ENCODE data around the gene GAB2.

GAB2 gene

GRCh38 chr11:78338138-78338537, 79.5 kb downstream of the GAB2 start:
- no peak for DNase-seq

- no peak for DNase-seq
Observed at GRCh38 chr11:78337554-78337924, 80.1 kb downstream of the GAB2 start.

GRCh38 chr11:78336877-78337553, 80.6 kb downstream of the GAB2 start:
- DNase-seq = no peak

- no peak for DNase-seq
Observed at GRCh38 chr11:78334109-78334508, 83.5 kb downstream of the GAB2 start.

DNA sequence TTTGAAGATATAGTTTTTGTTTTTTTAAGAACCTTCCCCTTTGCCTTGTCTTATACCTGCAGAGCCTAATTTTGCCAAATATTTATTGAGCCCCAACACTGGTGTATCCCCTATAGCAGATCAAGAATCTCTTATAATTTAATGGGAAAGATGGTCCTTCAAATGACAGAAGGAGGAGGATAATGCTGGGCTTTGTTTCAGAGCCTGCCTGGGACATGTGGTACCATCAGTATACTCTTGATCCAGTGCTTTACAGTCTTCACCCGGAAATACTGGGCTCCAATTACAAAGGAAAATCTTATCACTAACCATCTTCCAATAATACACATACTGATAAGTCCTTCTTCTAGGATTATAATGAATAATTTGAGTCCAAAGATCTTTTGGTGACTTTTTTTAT, 84.7 kb downstream of the GAB2 start:
- DNase-seq = no peak

DNA sequence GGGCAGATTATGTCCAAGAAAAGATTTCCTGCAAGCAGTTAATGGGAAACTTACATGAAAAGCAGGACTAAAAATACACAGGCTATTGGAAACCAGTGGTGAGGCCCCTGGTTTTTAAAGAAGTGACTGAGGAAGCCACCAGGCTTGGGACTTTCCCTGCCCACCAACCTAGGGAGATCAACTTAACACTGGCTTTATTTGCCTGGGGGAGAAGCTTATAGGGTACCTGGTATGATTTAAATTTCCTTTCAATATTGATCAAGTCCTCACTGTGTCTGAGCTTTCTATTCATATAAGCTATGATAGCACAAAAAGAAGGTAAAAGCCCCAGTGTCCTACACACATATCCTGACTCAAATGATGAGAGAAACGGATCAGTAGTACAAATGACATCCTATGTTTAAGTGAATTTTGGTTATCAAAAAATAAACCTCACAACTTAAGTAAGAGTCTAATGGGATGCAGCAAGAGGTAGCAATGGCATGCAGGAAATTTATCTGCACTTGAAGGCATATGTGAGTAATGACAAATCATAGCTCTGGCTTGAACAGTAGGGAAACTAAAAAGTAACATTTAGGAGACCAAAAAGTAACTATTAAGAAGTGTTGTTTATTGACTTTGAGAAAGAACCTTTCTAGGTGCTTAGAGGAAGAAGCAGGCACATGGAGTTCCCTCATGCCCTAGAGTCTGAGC, 85.3 kb downstream of the GAB2 start:
- no peak for DNase-seq

- DNase-seq = no peak
Observed at GRCh38 chr11:78331711-78332110, 85.9 kb downstream of the GAB2 start.

GRCh38 chr11:78330361-78330760, 87.3 kb downstream of the GAB2 start:
- no peak for DNase-seq

DNA sequence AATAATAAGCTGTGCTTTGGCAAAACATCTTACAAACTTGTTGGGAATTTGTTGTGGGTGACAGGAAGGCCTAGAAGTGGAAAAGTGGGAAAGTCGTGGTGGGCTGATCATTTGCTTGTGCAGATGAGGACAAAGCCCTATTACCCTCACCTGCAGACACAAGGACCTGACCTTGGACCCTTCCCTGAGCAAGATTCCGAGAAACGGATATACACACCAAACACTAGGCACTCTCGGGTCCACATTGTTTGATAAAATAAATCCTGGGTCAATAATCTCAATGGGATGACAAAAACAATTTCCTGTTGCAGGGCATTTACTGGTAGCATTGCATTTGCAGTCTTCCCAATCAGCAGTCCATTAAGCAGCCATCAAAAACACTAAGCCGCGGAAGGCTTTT, 89.7 kb downstream of the GAB2 start:
- DNase-seq = no peak

GRCh38 chr11:78325274-78325781, 92.3 kb downstream of the GAB2 start:
- peak; percentile 68 for DNase-seq

GRCh38 chr11:78323363-78323762, 94.3 kb downstream of the GAB2 start:
- DNase-seq = no peak

DNA sequence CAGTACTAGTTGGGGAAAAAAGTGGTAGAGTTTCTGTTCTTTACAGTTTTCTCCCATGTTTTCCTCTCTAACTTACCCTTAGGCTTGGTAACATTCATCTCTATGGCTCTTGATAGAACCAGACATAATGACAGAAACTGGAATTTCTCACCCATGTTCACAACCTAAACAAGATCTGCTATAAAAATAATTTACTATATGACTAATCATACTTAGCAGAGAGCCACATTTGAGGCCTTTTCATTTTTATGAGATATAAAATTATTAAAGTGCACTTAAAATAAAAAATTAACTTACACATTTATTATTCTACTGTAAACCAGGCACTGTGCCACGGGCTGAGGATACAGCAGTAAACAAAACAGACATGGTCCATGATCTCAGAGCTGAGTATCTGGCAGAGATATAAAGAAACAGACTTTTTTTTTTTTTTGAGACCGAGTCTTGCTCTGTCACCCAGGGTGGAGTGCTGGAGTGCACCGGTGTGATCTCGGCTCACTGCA, 98.1 kb downstream of the GAB2 start:
- peak; percentile 25 for DNase-seq

DNA sequence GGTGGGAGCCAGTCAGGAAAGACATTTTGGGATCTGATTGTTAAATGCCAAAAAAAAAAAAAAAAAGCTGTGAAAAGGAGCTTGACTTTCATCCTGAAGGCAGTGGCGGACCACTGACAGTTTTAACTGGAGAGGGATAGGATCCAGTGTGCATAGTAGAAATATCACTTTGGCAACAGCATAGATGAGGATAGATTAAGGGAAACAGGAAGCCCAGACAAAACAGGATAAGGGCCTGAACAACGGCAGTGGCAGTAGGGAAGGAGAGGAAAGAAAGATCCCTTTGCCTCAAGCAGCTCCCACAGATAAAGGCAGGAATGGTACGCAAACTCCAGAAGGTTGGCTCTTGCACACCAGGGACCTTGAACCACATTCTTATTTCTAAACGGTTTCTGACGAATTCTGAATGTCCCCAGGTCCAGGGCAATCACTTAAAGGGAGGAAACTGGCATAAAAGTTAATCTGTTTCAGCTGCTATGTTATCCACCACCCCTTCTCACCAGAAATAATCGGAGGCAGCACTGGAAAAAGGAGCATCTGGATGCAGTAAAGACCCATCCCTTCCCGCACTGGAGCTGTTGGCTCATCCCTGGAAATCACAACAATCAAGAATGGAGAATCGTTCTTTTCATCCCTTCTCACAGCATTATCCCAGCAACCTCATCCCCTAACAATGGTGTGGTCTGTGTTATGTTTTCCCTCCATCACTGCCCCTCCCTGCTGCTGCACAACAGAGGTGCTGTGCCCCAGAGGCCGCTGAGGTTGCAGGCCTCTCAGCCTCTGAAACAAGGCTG, 99.1 kb downstream of the GAB2 start:
- no peak for DNase-seq

GRCh38 chr11:78315724-78316123, 101.9 kb downstream of the GAB2 start:
- no peak for DNase-seq

- DNase-seq = no peak
Observed at GRCh38 chr11:78314762-78315161, 102.9 kb downstream of the GAB2 start.

GRCh38 chr11:78313898-78314297, 103.7 kb downstream of the GAB2 start:
- no peak for DNase-seq

DNA sequence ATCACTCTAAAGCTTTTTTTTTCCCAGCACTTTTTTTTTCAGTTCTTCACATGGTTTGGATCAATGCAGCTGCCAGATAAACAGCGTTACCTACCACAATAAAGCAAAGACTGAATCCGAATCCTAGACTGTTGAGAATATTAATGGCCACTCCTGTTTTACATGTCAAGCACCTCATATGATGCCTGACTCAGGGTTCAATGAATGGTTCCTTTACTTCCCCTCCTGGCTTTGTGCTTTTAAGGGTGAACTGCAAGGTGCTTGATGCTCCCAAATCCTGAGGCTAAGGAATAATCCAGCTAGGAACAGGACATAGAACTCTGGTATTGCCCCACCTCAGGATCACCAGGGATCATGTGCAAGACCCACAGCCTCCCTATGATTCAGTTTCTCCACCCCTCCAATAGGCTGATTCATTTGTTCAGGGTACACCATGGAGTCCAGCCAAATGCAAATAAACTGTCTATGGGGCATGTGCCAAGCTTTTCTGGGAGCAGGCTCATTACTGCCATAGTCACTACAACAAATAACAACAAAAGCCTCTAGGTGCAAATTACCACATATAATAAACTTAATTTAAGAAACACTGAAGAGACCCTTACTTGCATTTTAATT, 104.3 kb downstream of the GAB2 start:
- DNase-seq = peak; percentile 74

- no peak for DNase-seq
Observed at GRCh38 chr11:78312712-78313111, 104.9 kb downstream of the GAB2 start.

GRCh38 chr11:78311702-78312371, 105.8 kb downstream of the GAB2 start:
- DNase-seq = no peak

DNA sequence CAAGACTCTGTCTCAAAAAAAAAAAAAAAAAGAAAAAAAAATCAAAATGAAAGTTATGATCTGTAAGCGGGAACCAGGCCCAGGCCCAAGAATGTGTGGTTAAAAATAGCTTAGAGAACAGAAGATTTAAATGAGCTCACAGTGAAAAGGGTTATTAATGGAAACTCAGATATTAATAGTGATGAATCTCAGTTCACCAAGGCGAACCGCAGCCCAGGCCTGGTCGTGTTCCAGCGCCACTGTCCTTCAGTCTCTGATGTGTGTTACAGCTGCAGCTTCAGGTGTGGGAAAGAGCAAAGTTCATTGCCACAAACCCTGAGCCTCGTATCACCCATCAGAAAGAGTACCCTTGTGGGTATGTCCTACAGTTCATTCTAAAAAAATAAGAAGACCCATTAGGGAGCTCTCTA, 107.1 kb downstream of the GAB2 start:
- DNase-seq = no peak

DNA sequence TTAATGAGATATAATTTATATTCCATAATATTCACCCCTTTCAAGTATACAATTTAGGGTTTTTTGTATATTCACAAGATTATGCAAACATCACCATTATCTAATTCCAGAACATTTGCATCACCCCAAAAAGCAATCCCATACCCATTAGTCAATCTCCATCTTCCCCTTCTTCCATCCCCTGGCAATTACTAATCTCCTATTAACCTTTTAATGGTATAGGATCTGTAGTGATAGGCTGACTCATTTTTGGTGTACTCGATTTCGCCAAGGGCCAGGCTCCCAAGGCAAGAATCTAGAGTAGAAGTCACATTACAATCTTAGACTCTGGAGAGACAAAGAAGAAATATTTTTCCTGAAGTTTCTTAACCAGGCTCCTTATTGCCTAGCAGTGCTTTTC, 113.4 kb downstream of the GAB2 start:
- no peak for DNase-seq

DNA sequence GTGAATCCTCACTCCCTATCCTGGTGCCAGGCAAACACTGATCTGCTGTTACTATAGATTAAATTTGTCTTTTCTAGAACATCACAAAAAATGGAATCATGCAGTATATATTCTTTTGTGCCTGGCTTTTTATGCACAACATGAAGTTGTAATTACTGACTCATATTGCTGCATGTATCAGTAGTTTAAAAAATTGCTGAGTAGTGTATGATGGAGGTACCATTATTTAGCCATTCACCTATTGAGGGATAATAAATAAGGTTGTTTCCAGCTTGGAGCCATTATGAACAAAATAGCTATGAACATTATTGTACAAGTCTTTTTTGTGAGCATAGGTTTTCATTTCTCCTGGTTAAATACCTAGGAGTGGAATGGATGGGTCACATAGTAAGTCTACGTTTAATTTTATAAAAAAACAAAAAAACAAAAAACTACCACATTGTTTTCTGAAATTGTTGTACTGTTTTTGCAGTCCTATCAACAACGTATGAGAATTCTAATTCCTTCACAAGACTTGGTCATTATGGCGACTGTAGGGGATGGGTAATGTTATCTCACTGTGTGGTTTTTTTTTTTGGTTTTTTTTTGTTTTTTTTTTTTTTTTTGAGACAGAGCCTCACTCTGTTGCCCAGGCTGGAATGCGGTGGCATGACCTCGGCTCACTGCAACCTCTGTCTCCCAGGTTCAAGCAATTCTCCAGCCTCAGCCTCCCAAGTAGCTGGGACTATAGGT, 117.3 kb downstream of the GAB2 start:
- peak; percentile 20 for DNase-seq
